Stimulated activated CD4-positive, alpha-beta T cell treated with anti-CD3 and anti-CD28 coated beads, Interleukin-4, amount 100 ng/mL, for 4 hours (primary cell): ENCODE results near the gene SORCS2.

Experiments
- DNase-seq, 2 experiments: peaks; one replicate each; pipeline ENCODE4 v3.0.0-alpha.2; 2020

SORCS2 gene

DNA sequence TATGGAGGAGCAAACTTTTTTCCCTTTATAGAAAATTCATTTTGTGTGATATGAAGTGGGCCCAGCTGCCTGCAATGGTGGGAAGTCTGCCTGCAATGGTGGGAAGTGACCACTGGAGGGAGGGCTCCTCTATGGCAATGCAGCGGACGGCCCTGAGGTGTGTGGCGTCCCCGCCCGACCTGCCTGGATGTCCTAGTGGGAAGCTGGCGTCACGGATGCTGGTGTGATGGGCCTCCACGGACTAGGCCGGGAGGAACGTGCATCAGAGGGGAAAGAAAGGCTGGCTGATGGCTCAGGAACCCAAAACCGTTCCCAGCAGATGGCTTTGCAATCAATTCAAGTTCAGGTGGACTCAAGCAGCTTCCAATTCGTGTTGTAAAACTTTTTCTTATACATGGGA lies 569.4 kb downstream of the SORCS2 start:
- peak; percentile 46 to 50 for DNase-seq

DNA sequence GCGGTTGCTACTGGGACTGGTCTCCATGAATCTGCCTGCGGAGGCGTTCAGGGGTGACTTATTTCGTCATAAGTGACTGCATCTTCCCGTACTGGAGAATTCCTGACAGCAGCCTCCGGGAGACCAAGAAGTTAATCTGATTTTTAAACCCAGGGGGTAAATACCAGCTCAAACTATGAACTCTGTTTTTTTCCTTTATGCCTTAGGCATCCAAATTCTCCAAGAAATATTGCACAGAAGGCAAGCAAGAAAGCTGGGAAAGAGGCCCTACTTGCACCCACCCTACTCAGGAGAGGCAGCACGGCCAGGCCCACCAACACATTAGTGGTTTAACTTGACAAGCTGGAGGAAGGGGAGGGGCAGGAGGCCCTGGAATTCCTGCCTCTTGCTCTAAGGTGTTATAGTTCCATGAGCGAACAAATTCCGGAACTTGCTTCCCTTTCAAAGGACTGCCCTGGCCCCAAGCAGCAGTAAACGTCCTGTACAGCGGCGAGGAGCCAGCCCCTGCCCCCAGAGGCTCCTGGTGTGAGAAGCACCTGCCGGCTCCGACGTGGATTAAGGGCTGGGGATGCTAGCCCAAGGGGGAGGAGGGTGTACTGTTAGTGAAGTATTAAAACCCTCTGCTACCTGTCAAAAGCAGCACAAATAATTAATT lies 570.2 kb downstream of the SORCS2 start:
- no peak for DNase-seq

DNA sequence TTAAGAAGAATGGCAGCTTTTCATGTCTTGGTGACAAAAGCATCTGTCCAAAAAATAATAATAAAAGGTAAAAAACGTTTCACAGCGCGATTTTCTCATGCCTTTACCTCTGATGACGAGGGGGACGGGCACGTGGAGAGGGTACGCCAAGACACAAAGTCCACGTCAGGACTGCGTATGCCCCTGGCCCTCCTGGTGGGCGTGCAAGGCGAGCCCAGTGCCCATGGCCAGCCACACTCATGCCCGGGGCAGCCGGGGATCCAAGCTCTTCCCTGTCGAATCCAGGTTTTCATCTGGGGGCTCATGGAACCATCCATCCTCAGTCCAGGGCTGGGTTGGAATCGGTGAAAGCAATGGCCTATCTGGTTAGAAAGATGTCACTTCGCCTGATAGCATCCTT lies 570.8 kb downstream of the SORCS2 start:
- DNase-seq = no peak

DNA sequence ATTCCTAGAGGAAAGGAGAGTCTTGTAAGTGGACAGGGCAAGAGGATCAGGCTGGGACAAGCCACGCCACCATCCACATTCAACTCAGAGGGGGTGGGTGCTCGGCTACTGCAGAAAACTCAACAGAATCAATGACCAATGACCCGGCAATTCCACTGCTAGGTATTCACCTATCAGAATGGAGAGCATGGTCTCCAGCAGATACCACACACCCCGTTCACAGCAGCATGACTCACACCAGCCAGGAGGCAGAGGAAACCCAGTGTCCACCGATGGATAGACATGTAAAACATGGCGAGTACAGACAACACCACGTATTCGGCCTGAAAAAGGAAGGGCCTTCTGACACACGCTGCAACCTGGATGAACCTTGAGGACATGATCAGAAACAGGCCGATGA lies 571.5 kb downstream of the SORCS2 start:
- DNase-seq = no peak

DNA sequence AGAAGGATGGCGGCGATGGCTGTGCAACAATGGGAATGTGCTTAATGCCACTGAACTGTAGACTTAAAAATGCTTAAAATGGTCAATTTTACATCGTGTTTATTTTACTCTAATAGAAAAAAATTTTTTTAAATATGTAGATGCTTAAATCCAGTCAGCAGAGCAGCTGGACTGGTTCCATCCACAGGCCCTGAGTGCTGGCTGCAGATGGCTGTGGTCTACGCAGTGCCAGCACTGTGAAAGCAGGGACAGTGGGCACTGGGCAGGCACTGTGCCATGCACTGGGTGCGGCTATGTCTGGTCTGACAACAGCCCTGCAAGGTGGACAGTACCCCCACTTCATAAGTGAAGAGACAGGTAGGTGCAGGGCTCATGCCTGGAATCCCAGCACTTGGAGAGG lies 572.1 kb downstream of the SORCS2 start:
- DNase-seq = no peak

DNA sequence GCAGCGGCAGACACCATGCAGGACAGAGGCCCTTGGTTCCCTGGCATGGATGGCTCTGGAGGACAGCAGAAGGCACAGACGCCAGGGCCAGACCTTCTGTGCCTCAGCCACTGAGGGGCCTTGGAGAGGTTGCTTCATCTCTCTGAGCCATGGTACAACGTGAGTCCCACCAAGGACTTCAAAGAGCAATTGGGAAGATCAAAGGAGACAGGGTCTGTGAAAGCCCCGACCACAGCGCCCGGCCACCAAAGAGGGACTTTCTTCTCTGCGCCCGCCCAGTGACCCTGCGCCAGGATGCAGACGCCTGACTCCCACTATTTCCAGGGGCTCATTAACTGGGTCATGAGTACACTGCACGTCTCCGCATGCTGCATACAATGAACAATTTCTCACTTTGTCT lies 573.3 kb downstream of the SORCS2 start:
- no peak for DNase-seq

DNA sequence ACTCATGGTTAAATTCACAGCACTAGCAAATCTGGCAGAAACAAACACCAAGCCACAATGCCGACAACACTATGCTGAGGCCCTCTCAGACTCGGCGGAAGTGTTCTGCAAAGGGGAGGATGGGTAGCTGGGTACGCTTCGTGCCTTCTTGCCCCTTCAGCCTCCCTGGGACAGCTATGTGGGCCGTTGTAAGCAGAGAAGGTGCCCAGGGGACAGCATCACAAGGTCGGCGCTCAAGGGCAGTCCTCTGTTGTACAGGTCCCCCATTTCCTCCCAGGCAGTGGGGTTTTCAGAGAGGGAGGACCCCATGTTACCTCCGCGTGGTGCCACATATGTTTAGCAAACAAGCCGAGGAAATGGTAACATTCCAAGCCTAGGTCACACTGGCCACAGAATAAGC lies 573.7 kb downstream of the SORCS2 start:
- DNase-seq = no peak

DNA sequence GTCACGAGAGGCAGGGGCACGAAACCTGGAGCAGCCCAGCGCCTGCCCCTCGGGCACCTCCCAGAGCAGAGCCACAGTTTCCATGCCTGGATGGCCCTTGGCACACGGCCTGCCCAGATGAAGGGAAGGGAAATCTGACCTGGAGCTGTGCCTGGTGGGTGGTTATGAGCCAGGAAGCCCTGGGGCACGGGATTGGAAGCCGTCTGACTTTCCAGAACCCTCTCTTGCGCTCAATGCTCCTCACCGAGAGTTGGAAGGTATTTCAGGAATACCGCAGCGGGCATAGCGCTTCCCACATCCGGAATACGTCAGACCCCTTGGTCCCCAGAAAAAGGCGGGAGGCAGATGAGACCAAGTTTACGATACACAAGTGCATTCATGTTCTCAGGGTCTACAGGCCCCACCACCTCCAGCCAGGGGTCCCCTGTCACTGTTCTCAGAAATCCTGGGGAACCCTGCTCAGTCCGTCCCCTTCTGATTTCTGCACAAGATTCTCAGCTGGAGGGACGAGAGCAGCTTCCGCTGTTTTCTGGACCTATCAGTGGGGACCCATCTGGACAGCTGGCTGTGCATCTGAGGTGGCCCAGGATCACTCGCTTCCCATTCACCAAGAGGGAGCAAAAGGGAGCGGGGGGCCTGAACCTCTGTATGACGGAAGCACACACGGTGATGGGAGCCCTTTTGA lies 574.5 kb downstream of the SORCS2 start:
- DNase-seq = no peak

DNA sequence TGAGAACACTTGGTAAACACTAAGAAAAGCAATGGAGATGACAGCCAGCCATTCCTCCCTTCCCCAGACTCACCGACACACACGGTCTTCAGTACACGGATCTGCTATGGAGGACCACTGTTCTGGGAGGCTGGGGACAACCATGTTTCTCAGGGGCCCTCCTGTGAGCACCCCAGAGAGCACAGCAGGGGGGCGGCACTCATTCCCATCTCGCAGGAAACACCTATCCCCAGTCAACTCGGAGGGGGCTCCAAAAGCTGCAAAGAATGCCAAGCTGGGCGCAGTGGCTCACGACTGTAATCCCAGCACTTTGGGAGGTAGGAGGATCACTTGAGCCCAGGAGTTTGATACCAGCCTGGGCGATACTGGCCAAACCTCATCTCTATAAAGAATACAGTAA lies 575.2 kb downstream of the SORCS2 start:
- no peak for DNase-seq

DNA sequence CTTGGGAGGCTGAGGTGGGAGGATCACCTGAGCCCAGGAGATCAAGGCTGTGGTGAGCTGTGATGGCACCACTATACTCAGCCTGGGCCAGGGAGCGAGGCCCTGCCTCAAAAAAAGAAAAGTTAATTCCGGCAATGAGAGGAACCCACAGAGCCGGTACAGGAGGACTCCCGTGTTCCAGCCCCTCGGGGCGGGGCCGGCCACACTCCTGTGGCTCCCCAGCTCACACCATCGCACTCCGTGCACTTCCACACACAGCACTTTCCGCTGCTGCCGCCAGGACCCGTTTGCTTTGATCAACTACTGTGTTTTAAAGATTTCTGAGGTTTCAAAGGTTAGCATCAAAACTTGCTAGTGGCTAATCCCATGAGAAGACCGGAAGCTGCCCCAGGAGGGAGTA lies 575.6 kb downstream of the SORCS2 start:
- no peak for DNase-seq

DNA sequence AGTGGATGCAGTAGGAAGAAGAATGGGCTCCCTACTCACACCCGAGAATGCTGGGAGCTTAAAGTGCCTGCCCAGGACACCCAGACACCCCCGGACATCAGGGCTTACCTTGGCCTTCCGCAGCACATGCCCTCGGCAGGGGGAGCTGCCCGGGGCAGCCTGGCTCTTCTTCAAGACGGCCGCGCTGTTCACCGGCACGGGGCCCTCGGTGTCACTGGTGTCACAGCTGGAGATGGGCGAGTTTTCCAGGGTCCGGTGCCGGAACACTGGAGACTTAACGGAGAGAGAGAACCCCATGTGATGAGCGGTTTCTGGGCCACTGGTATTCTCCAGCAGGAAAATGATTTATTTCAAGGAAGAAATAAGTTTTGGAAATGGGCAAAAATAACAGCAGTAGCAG lies 576.4 kb downstream of the SORCS2 start:
- no peak for DNase-seq

DNA sequence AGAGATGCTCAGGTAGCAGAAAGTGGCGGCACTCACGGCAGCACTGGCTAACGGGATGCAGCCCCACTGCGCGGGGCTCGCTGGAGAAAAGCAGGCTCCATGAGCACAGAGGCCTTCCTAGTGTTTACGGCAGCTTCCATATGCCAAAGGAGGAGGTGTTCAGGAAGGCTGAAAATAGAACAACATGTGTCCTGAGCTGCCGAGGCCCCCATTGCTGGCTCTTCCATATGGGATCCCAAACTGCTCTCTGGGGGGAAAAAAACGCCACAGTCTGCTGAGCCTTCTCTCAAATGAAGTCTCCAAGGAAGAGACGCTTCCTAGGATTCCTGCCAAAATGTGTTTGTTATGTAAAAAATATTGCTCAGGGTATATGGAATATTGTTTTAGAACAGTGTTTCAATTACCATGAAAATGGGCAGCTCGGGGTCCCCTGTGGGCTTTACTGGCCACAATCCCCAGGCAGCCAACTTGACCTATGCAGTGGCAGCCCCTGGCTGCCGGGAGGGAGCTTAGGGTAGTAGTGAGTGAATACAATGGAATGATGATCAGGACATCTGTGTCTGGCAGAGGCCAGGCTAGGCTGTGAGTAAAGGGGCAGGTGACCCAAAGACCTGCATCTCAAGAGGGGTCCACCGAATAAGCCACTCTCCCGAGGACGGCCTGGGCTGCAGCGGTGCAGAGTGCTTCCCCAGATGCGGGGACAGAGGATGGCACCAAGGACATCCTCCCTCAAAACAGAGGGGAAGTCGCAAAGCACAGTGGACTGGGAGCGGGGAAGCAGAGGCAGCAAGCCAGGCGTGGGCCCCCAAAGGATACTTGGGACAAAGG lies 577.3 kb downstream of the SORCS2 start:
- DNase-seq = no peak

DNA sequence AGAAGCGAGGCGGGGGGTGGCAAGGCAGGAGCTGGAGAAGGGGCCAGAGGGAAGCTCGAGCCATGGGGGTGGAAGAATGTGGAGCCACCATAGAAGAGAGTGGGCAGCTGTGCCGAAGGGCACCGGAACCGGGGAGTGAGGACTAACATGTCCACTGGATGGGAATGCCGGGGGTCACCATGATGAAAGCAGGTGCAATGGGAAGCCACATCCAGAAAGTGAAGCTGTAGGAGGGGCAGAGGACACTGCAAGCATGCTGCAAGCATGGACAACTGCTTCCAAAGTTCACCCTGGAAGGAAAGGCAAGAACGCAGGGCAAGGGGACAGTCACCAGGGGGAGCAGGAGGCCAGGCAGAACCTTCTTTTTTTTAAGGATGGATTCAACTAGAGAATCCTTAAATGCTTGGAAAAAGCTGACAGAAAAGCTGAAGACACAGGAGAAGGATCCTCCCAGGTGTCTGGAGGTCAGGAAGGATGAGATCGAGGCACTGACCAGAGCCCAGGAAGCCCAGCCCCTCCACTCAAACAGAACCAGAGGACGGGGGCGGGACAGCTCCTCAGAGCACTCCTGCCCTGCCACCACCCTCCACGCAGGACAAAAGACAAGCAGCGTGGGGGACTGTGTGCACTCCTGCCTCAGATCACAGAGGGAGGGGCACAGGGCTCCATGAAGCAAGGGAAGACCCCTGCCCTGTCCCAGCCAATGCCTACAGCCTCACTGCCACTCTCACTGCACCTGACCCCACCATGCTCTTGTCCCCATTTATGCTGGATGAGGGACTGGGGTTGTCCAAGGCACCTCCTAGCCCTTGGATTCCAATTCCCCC lies 578.1 kb downstream of the SORCS2 start:
- DNase-seq = no peak

DNA sequence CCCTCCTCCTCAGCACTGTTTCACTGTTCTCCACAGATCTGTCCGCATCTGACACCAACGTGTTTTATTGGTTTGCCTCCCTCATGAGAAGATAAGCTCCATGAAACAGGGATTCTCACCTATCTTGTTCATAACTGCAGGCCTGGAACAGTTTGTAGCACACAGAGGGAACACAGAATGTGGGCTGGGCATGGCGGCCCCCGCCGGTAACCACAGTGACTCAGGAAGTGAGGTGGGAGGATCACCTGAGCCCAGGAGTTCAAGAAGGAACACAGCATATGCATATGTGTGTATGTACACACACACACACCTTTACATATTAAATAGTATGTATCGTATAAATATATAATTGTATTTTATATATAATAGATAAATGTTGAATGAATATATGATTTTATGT lies 578.7 kb downstream of the SORCS2 start:
- DNase-seq = peak; percentile 44 to 75

DNA sequence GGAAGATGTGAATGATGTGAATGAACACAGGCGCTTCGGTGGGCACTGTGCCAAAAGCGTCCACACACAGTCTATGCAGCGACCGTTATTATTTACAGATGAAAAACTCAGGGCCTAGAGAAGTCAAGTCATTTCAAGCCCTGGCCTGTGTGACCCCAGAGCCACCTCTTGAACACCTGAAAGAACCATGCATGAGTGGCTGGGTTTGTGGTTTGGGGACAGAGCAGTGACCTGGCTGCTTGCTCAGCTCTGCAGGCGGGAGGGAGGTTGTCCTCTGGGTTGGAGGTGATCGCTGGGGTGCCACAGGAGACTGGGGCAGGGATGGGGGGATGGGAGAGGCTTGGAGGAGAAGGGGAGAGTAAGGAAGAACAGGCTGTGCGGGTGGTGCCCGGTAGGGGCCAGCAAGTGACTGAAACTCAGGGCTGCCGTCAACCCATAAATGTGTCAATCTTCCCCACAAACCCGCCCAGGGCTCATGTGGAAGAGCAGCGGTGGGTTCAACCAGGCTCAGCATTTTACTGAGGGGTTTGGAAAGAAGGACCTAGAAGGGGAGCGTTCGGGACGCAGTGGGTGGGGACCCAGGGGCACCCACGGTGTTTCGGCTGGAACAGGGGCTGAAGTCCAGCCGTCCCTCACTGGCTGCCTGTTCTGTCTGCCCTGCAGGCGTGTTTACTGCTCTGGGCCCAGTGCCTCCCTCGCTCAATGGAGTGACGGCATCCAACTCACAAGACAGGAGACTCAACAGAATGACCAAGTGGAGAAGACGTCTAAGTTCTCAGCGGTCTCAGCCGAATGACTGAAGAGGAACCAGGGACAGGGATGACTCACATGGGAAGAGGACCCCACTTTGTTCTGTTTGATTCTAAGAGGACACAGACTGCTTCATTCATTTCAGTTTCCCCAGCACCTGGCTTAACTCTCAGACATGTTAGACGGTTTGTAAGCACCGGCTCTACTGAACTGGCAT lies 579.5 kb downstream of the SORCS2 start:
- no peak for DNase-seq

DNA sequence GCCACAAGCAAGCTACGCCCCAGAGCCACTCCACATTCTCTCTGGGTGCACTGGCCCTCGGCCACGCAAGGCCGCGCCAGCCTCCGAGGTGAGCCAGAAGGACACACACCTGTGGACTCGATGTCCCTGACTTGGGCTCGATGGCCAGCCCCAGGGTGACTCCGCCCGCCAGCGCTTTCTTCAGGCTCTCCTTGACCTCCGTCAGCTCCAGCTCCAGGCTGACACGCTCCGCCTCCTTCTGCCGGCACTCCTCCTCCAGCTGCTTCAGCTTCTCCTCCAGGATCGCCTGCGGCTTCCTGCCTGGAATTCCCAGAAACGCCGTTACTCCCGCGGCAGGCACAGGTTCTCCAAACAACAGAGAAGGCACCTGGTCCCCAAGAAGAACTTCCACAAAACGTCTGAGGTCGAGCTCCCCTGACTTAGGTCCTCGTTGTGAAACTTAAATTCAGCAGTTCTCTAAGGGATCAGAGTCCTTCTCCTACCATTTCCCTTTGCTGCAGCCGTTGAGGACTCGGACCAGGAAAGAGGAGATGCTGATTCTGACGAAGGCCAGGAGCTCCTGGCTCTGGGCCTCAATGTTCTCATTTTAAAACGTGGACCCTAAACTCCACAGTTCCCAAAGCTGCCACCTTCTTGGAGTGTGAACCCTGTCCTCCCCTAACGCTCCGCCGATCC lies 580.5 kb downstream of the SORCS2 start:
- DNase-seq = no peak

DNA sequence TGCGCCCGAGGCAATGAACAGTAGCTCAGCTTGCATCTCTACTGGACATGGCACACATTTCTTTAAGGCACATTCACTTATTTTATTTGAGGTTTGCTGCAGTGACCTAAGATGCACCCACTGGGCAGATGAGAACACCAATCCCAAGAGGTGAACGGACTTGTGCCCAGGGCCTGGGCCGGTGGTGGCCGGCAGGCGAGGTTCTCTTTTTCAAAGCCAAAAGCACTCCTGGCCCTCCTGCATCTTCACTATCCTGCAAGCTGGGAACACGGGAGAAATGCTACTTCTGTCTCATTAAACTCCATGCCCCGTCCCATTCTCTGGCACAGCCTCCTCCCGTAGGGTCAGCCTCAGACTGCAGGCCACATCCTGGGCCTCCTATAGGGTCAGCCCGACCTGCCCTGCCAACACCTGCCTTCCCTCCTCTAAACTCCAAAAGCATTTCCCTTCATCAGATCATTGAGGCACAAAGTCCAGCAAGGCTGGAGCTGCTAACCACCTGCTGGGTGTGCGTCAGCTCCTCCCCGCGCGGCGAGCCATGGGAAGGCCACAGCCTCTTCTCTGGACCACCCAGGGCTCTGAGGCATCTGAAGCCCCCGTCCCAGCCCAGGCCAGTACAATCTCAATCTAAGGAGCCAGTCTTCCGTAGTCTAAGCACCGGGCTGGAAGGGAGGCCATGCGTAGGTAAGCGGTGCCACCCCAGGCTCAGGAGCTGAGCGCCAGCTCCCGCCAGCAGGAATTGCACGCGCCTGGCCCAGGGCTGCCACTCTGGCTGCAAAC lies 581.3 kb downstream of the SORCS2 start:
- DNase-seq = no peak

DNA sequence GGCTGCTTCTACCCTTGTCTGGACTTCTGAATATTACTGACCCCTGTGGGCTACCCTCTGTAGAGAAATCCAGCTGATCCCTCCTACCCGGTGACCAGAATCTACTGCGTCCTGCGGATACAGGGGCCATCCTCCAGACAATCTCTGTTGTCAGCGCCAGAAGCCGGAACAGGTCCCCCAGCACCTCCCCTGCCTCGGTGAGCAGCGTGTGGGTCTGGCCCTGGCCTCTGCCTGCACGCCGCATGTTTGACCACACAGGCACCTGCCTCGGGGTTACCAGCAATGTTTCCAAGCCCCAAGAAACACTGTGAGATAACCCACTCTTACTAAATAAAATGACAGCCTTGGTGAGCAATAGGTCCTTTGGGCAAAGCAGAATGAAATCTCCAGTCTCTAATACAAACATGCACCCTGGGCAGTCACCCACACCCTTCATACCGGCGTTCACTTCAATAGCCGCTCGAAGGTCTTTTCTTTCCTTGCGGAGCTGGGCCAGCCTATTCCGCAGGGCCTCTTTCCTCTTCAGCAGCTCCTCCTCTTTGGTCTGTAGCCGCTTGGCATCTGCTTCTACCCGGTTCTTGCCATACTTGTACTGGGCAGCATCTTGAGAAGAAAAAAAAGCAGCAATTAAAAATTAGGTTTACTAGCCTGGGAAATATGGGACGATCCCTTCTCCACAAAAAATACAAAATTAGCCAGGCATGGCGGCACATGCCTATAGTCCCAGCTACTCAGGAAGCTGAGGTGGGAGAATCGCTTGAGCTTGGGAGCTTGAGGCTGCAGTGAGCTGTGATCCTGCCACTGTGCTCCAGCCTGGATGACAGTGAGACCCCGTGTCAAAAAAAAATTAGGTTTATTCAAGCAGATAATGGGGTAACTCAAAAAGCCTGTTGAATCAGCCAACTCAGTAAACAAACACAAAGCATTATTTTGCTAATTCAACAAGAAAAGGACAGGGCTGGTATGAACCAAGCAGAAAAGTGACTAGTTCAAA lies 582.3 kb downstream of the SORCS2 start:
- DNase-seq = no peak

DNA sequence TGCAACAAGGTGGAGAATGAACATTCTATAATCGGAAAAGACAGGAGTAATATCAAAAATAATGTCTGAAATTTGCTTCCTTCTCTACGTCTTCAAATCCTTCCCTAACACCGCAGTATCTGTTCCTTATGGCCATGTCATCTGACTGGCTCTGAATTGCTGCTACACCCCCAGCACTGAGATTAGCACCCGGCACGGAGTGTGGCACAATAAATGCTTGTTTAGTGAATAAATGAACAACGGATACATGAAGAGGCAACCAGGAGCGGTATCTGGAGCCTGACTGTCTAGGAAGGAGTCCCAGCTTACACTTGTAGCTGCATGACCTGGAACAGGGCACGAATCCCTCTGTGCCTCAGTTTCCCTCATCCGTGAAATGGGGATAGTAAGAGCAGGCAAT lies 583.1 kb downstream of the SORCS2 start:
- no peak for DNase-seq
